Dermis blood vessel endothelial cell (primary cell): ENCODE data around the gene PARD3B. TPM values are rescaled to one million over a fixed set of nuclear protein-coding genes. Genes with fewer than 3 reads are reported as not detected.

ENCODE experiments used
- DNase-seq: peaks from one replicate; pipeline ENCODE4 v3.0.0; 2010
- total RNA-seq: library from RNA; depleted of rRNA; stranded (reverse); fragments of >200 nt; gene quantifications from 2 replicates; pipeline ENCODE4 v1.2.3, GENCODE V29; 2014

PARD3B gene
- total RNA-seq, 1 donor from 2014 or later = 13.3 TPM

DNA sequence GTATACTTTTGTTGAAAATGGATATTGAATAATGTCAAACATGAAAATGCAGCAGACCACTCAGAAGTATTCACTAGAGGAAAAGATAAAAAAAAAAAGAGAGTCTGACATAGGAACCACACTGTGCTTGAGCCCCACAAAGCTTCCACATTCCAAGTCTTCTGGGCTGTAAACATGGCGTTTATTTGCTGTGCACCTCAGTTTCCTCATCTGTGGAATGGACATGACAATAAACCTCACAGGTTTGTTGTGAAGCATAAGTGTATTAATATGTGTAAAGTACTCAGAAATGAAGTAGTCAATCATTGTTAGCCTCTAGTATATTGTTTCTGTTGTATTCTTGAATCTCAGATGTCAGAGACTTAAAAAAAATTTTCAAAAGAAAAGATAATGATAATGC is 611.2 kb downstream of the PARD3B start:
- no peak for DNase-seq

GRCh38 chr2:205158404-205158803 is 613.1 kb downstream of the PARD3B start:
- no peak for DNase-seq

GRCh38 chr2:205161156-205161839 is 616.0 kb downstream of the PARD3B start:
- DNase-seq = no peak

DNA sequence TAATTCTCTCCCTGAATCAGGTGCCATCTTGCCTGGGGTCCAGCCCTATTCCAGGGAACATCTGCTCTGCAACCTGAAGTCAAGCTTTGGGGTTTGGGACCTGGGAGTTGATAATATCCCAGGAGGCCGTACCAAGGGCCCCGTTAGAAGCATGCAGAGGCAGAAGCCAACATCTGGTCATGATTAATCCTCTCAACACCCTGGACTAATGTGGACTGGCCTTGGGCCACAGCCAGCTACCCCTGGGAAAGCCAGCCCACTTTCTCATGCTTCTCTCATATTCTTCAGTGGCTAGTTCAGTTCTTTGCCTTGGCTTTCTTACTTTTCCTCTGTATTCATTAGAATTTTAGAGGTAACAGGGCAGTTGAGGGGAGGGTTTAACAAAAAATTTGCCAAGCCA is 621.5 kb downstream of the PARD3B start:
- DNase-seq = no peak

DNA sequence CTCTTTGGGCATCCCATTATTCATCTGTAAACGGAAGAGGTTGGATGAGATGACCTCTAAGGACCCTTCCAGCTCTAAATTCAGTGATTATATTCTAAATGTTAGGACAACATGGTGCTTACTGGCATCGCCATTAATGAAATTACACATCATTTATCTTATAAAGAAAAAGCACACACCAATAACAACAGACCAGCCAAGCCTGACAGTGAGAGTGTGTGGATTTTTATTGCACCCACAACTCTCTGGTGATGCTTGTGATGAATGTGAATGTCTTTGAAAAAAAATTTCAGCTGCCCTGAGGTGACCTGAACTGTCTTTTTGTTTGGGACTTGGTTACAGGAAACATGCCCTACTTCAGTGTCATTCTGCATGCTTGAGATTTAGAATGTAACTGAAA is 623.7 kb downstream of the PARD3B start:
- DNase-seq = no peak

DNA sequence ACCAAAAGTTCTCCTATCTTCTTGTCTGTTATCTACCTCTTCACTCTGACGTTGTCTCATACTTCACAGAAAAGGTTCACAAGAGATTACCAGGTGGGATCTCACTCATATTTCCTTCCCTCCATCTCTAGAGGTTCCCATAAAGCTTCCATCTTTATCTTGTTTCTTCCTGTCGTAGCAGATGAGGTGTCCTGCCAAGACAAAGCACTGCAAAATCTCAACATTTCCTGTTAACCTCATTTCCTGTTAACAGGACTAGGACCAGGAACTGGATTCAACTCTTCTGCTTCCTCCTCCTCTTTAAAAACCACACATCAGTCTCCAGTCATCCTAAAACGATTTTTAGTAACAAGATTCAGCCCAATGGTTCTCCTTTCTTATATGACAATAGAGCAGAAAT is 624.2 kb downstream of the PARD3B start:
- peak; percentile 36 for DNase-seq

DNA sequence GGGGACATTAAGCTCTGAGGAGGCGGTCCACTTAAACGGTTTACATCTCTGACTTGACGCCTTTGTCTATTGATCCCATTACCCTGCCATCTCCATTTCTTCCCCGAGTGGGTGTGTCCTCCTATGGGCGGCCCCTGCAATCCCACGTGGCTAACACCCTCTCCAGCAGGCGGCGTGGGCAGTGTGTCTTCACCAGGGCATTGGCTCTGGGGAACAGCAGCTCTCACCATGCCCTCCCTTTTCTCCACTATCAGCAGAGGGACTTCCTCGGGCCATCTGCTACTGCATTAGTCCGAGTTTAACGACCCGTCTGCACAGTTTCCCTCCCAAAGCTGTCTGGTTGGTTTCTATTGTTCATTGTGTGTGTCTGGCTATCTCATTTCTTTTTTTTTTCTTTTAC is 625.1 kb downstream of the PARD3B start:
- DNase-seq = peak; percentile 8

- DNase-seq = no peak
Measured at GRCh38 chr2:205171261-205171940, 626.1 kb downstream of the PARD3B start.

GRCh38 chr2:205175831-205176230 is 630.6 kb downstream of the PARD3B start:
- DNase-seq = no peak

DNA sequence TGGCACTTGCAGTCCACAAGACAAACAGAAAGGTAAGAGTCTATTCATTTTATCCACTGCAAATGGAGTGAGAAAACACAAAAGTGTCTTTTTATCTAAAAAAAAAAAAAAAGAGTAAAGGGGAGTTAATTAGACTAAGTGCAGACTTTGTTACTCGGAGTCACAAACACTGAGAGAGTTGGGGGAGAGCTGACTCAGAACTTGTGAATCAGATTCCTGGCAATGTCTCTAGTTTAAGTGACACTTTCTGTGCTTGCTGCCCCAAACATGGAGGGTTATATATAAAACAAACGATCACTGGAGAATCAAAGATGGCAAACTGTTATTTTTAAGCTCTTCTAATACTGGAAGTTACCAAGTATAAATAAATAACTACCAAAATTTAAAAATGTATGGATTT is 631.3 kb downstream of the PARD3B start:
- no peak for DNase-seq

GRCh38 chr2:205177546-205177945 is 632.3 kb downstream of the PARD3B start:
- DNase-seq = no peak

DNA sequence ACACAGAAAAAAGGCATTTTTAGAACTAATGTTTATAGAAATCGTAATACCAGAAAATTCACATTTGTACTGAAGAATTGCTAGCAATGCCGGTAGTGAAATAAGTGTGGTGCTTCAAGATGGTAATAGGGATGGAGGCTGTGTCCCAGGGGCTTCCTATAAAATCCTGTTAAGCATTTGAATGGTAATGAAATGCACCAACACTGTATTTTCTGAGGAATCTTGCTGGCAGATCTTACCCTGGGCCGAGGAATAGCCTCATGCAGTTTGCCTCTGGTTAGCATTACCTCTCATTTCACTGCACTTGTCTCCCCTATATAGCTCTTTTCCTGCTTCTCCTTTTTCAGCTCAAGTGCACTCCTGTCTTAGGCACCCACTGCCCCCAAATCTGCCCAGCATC is 635.5 kb downstream of the PARD3B start:
- no peak for DNase-seq

DNA sequence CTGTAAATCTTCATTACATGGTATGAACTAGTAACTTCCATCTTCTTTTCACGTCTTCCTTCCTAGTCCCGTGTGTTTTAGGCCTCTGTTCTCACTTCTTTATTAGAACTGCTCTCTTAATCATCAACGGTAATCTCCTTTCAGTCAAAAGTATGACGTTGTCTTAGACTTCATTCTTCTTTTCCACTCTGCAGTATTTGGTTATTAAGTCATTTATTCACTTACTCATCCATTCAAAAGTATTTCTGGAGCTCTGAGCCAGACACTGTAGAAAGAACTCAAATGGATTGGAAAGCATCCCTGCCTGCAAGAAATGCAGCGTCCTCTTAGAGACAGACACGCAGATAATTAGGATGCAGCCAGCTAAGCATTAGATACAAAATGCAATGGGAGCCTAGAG is 642.5 kb downstream of the PARD3B start:
- no peak for DNase-seq

DNA sequence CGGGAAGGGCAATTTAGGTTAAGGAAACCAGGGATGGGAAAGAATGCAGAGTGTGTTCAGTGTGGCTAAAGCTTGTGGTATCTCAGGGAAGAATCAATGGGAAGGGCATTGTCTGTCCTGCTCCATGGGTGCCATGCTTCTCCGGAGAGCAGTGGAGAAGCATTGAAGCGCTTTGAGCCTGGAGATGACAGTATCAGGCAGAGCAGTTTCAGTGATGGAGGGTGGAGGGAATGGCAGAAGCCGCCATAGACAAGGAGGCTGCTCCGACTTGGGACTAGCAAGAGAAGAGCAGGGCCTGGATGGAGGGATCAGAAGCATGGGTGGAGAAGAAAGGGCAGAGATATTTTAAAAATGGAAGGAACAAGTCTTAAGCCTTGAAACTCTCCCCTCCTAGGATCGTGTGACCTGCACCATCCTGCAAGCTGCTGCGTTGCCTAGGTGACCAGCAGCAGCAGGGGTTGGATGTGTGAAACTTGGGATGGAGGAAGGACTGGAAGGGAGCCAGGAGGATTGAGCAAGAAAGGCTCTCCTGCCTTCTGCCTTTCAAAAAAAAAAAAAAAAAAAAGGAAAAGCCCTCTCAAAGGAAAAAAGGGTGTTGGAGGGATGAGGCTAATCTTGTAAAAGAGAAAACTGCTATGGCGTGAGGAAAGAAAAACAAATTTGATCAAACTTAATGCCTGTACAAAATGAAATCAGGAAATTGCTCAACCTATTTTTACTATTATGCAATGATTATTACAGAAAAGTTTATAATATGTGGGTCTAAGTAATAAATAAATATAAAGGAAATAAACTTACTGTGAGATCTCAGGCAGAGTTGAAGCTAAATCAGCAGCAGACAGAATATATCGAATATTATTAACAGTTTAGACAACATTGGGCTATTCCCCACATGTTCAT is 643.2 kb downstream of the PARD3B start:
- DNase-seq = peak; percentile 17

- DNase-seq = no peak
Measured at GRCh38 chr2:205189301-205189700, 644.0 kb downstream of the PARD3B start.

GRCh38 chr2:205190528-205190927 is 645.3 kb downstream of the PARD3B start:
- no peak for DNase-seq

GRCh38 chr2:205193125-205193835 is 648.0 kb downstream of the PARD3B start:
- DNase-seq = no peak

DNA sequence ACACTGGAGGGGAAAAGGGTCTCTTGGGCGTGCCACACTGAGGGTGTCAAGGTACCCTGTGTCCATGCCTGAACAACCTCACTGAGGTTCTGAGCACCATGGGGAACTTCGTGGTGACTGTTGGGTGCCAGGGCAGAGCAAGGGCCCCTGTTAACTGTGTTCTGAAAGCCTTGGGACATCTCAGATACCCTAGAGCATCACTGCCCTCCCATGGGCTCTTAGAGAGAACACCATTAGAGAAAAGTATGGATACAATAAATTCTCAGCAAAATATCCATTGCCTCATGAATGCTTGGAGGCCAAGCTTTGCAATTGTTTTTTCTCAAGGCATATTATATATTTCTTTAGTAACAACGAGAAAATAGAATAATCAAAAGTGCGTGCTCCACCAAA is 648.6 kb downstream of the PARD3B start:
- peak; percentile 15 for DNase-seq

DNA sequence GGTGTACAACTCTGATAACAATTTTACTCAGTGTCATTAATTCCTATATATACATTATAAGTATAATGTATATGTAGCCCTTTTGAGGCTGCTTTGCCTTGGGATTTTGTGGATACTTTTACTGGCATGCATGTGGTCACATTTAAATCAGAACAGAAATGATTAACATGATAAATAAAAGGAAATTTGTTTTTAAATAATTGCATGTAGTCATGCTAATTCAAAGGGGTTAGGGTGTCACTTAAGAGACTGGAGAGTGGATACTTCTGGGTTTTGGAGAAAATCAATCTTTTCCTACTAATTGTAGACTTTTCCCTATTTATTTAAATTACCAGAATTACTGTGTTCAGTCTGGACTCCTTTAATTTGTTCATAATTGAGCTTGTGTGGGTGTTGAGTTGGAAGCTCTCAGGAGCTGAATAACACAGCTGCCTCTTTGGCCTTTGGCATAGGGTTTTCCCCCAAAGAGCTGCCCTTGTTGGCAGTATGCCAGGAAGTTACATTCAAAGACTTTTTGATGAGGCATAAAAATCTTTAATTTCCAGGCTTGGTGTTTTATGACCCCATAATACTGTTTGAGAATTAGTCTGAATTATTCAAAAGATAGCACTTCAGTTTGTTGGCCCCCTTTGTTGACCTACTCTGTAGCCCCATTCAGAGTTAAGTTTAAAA is 652.3 kb downstream of the PARD3B start:
- peak; percentile 71 for DNase-seq

- peak; percentile 88 for DNase-seq
Measured at GRCh38 chr2:205198140-205198525, 652.9 kb downstream of the PARD3B start.

GRCh38 chr2:205199165-205199850 is 654.0 kb downstream of the PARD3B start:
- peak; percentile 5 for DNase-seq

- no peak for DNase-seq
Measured at GRCh38 chr2:205210494-205210893, 665.2 kb downstream of the PARD3B start.
